HepG2 (cell line): Measurements from ENCODE around the gene ATG2A. TPM values are rescaled to one million over a fixed set of nuclear protein-coding genes. Genes with fewer than 3 reads are reported as not detected.

Experiments used
- HNF4A ChIP-seq: sonication (generic); formaldehyde crosslinking; IDR thresholded peaks from 2 replicates; pipeline ENCODE4 v1.4.0; 2020; ENCODE audit warnings: missing genetic modification reagents
- IRF2 ChIP-seq: IDR thresholded peaks from 2 replicates; pipeline ENCODE4 v1.6.1; 2018; ENCODE audit warnings: missing genetic modification reagents, missing compliant biosample characterization
- RAD21 ChIP-seq: fragments of 450-650 bp; formaldehyde crosslinking; IDR thresholded peaks from 2 replicates; pipeline ENCODE4 v1.5.0; 2020; ENCODE audit warnings: mild to moderate bottlenecking
- ZBTB7B ChIP-seq: sonication (generic); formaldehyde crosslinking; IDR thresholded peaks from 2 replicates; pipeline ENCODE4 v1.4.0; 2020; ENCODE audit warnings: missing genetic modification reagents
- polyA plus RNA-seq, 8 experiments: library from polyadenylated mRNA; depleted of rRNA in 3 of 8; stranded (reverse) in 7 of 8; unstranded in 1 of 8; fragments of >200 nt; fragmentation: Illumina TruSeq in 4 of 8; extraction: Trizol in 4 of 8; gene quantifications; 2 replicates each; pipeline versions ENCODE4 v1.2.1 to v1.2.3, GENCODE V29; 2011 to 2016; ENCODE audit warnings: low read depth in 4 of 8, missing spikeins in 1 of 8, mixed read lengths in 1 of 8; ENCODE audit not compliant: insufficient read depth in 1 of 8
- total RNA-seq, 5 experiments: library from RNA; depleted of rRNA; stranded (reverse); fragments of >200 nt; fragmentation: Illumina TruSeq; extraction: Trizol; gene quantifications; 2 replicates each; pipeline ENCODE4 v1.2.3, GENCODE V29; 2016; ENCODE audit warnings: low read depth in 1 of 5
- TF ChIP-seq, protein P1 (sequence below), 2 experiments: fragments of 450-650 bp in 1 of 2; sonication (generic) in 1 of 2; formaldehyde crosslinking in 1 of 2; IDR thresholded peaks; 2 replicates each; pipeline versions ENCODE4 v1.6.1 to v1.8.0; 2016 to 2022; ENCODE audit warnings: antibody characterized with exemption in 1 of 2, mild to moderate bottlenecking in 1 of 2, missing genetic modification reagents in 1 of 2

ATG2A gene
- total and polyA plus RNA-seq, 2 of the 13 experiments (the other 11 are each of a cell fraction or from before 2014, with no cell fraction given), result 6.7 to 8.0 TPM

DNA sequence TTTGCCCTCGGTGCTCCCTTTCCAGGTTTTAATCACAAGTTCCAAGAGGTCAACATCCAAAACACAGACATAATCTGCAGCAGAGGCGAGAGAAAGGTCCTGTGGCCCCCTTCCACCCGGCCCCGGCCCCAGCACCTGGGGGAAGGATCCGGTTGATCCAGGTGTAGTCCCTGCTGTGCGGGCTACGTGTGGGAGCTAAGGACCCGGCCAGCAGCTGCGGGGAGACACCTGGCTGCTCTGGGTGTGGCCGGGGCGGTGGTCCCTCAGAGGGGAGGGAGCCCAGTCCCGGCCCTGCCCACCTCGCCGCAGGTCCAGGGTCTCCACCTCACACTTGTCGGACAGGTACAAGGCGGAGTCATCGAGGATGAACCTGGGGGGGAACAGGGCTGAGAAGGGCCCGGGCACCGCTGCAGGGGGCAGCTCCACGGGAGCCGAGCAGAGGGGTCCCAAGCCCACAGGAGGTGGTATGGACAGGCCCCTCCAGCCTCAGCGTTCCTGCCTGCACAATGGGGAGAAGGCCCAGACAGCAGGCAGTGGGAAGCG is 13.6 kb downstream of the ATG2A start (continued):
- TF ChIP-seq, protein P1, sequence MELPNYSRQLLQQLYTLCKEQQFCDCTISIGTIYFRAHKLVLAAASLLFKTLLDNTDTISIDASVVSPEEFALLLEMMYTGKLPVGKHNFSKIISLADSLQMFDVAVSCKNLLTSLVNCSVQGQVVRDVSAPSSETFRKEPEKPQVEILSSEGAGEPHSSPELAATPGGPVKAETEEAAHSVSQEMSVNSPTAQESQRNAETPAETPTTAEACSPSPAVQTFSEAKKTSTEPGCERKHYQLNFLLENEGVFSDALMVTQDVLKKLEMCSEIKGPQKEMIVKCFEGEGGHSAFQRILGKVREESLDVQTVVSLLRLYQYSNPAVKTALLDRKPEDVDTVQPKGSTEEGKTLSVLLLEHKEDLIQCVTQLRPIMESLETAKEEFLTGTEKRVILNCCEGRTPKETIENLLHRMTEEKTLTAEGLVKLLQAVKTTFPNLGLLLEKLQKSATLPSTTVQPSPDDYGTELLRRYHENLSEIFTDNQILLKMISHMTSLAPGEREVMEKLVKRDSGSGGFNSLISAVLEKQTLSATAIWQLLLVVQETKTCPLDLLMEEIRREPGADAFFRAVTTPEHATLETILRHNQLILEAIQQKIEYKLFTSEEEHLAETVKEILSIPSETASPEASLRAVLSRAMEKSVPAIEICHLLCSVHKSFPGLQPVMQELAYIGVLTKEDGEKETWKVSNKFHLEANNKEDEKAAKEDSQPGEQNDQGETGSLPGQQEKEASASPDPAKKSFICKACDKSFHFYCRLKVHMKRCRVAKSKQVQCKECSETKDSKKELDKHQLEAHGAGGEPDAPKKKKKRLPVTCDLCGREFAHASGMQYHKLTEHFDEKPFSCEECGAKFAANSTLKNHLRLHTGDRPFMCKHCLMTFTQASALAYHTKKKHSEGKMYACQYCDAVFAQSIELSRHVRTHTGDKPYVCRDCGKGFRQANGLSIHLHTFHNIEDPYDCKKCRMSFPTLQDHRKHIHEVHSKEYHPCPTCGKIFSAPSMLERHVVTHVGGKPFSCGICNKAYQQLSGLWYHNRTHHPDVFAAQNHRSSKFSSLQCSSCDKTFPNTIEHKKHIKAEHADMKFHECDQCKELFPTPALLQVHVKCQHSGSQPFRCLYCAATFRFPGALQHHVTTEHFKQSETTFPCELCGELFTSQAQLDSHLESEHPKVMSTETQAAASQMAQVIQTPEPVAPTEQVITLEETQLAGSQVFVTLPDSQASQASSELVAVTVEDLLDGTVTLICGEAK (IDR thresholded peaks at IDR 0.05), result no peak
- TF ChIP-seq, protein P1 (CRISPR knock-in tag; IDR thresholded peaks at IDR 0.05), result no peak
- TF ChIP-seq RAD21 (CRISPR knock-in tag) (no peak), IRF2 (no peak), HNF4A (CRISPR knock-in tag) (no peak), ZBTB7B (CRISPR knock-in tag) (no peak)
